ENCODE data around the gene FGF16.
A peak's percentile ranks its signal among the peaks of the same experiment; 100 is the strongest.

The FGF16 gene

GRCh38 chrX:77446029-77446585, 1.1 kb upstream of the FGF16 start:
- TF ChIP-seq YY1 (IDR thresholded peaks at IDR 0.05; ENCODE audit: insufficient read depth, insufficient read length) (no peak), ZNF274 (IDR thresholded peaks at IDR 0.05; ENCODE audit: low read depth, low read length) (no peak), SUZ12 (IDR thresholded peaks at IDR 0.05; ENCODE audit: extremely low read depth, insufficient read depth, insufficient read length) (no peak)
- Histone ChIP-seq H3K4me1 (ENCODE audit: insufficient read depth, insufficient read length) (no peaks in the 10 kb centered on the region), H3K9ac (ENCODE audit: insufficient read length, low read depth) (peak overlapping the region; percentile 64), H3K27me3 (ENCODE audit: insufficient read depth, insufficient read length) (peaks cover 72% of the 10 kb centered on the region), H3K36me3 (ENCODE audit: insufficient read depth, insufficient read length, low read length) (no peaks in the 10 kb centered on the region), H3K4me3 (ENCODE audit: insufficient read length, low read depth) (peak overlapping the region; percentile 62), H3K9me3 (ENCODE audit: insufficient read depth, low read length) (no peaks in the 10 kb centered on the region)
- DNase-seq (ENCODE audit: low read depth, low spot score): peak; percentile 40

GRCh38 chrX:77447653-77448569, 722 bp downstream of the FGF16 start:
- Histone ChIP-seq H3K27me3 (ENCODE audit: insufficient read depth, insufficient read length) (peaks cover 76% of the 10 kb centered on the region), H3K9ac (ENCODE audit: insufficient read length, low read depth) (peak overlapping the region; percentile 3), H3K9me3 (ENCODE audit: insufficient read depth, low read length) (no peaks in the 10 kb centered on the region), H3K4me1 (ENCODE audit: insufficient read depth, insufficient read length) (no peaks in the 10 kb centered on the region), H3K4me3 (ENCODE audit: insufficient read length, low read depth) (peak overlapping the region; percentile 62), H3K36me3 (ENCODE audit: insufficient read depth, insufficient read length, low read length) (no peaks in the 10 kb centered on the region)
- DNase-seq (ENCODE audit: low read depth, low spot score): no peak
- TF ChIP-seq YY1 (IDR thresholded peaks at IDR 0.05; ENCODE audit: insufficient read depth, insufficient read length): no peak
- no peak for TF ChIP-seq ZNF274 (IDR thresholded peaks at IDR 0.05; ENCODE audit: low read depth, low read length)
- no peak for TF ChIP-seq SUZ12 (IDR thresholded peaks at IDR 0.05; ENCODE audit: extremely low read depth, insufficient read depth, insufficient read length)

GRCh38 chrX:77450415-77450814, 3.2 kb downstream of the FGF16 start:
- Histone ChIP-seq H3K9me3 (ENCODE audit: insufficient read depth, low read length) (no peaks in the 10 kb centered on the region), H3K36me3 (ENCODE audit: insufficient read depth, insufficient read length, low read length) (no peaks in the 10 kb centered on the region), H3K27me3 (ENCODE audit: insufficient read depth, insufficient read length) (peaks cover 60% of the 10 kb centered on the region), H3K4me3 (ENCODE audit: insufficient read length, low read depth) (no peak overlapping the region), H3K4me1 (ENCODE audit: insufficient read depth, insufficient read length) (no peaks in the 10 kb centered on the region), H3K9ac (ENCODE audit: insufficient read length, low read depth) (no peak overlapping the region)
- DNase-seq (ENCODE audit: low read depth, low spot score): no peak
- TF ChIP-seq YY1 (IDR thresholded peaks at IDR 0.05; ENCODE audit: insufficient read depth, insufficient read length): no peak
- TF ChIP-seq SUZ12 (IDR thresholded peaks at IDR 0.05; ENCODE audit: extremely low read depth, insufficient read depth, insufficient read length): no peak
- no peak for TF ChIP-seq ZNF274 (IDR thresholded peaks at IDR 0.05; ENCODE audit: low read depth, low read length)

GRCh38 chrX:77450996-77451395, 3.8 kb downstream of the FGF16 start:
- Histone ChIP-seq H3K36me3 (ENCODE audit: insufficient read depth, insufficient read length, low read length) (no peaks in the 10 kb centered on the region), H3K9ac (ENCODE audit: insufficient read length, low read depth) (no peak overlapping the region), H3K4me1 (ENCODE audit: insufficient read depth, insufficient read length) (no peaks in the 10 kb centered on the region), H3K4me3 (ENCODE audit: insufficient read length, low read depth) (no peak overlapping the region), H3K27me3 (ENCODE audit: insufficient read depth, insufficient read length) (peaks cover 54% of the 10 kb centered on the region), H3K9me3 (ENCODE audit: insufficient read depth, low read length) (no peaks in the 10 kb centered on the region)
- TF ChIP-seq ZNF274 (IDR thresholded peaks at IDR 0.05; ENCODE audit: low read depth, low read length): no peak
- no peak for TF ChIP-seq YY1 (IDR thresholded peaks at IDR 0.05; ENCODE audit: insufficient read depth, insufficient read length)
- no peak for TF ChIP-seq SUZ12 (IDR thresholded peaks at IDR 0.05; ENCODE audit: extremely low read depth, insufficient read depth, insufficient read length)
- DNase-seq (ENCODE audit: low read depth, low spot score): no peak

DNA sequence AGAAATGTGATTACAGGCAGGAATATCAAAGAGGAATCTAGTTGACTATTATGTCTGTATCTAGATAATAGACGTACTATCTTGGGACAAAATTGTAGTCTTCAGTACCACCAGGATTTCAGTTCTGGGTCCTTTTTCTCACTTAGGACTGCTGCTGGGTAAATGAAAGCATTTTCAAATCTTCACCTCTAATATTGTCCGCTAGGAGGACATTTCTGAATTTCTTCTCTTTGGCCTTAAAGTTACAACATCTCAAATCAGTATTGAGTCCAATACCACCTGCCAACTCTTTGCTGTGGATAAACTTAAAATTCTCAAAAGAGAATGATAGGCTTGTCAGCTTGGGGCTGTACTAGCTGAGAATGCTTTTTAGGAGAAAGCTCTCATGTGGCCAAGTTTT, 6.0 kb downstream of the FGF16 start:
- H3K9ac ChIP-seq (ENCODE audit: insufficient read length, low read depth): no peak overlapping the region
- TF ChIP-seq ZNF274 (IDR thresholded peaks at IDR 0.05; ENCODE audit: low read depth, low read length) (no peak), SUZ12 (IDR thresholded peaks at IDR 0.05; ENCODE audit: extremely low read depth, insufficient read depth, insufficient read length) (no peak), YY1 (IDR thresholded peaks at IDR 0.05; ENCODE audit: insufficient read depth, insufficient read length) (no peak)
- H3K4me1 ChIP-seq (ENCODE audit: insufficient read depth, insufficient read length): no peaks in the 10 kb centered on the region
- no peaks in the 10 kb centered on the region for H3K9me3 ChIP-seq (ENCODE audit: insufficient read depth, low read length)
- H3K36me3 ChIP-seq (ENCODE audit: insufficient read depth, insufficient read length, low read length): no peaks in the 10 kb centered on the region
- H3K27me3 ChIP-seq (ENCODE audit: insufficient read depth, insufficient read length): peaks cover 32% of the 10 kb centered on the region
- no peak for DNase-seq (ENCODE audit: low read depth, low spot score)
- H3K4me3 ChIP-seq (ENCODE audit: insufficient read length, low read depth): no peak overlapping the region

DNA sequence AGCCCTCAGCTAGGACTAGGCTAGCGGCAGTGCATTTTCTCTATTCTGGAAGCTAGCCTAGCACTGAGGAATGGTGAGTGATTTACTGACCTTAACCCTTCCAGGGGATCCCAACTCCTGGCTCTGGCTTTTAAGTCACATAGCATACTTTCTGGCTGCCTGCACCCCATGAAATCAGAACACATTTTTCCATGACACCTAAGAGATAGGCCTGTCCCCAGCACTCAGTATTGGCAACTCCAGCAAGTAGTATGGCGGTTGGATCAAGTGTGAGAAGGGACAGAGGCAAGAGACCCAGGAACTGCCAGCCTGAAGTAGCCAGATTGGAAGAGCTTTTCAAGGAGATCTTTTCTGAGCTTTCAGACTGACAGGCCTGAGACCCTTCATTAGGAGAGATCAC, 8.2 kb downstream of the FGF16 start:
- Histone ChIP-seq H3K36me3 (ENCODE audit: insufficient read depth, insufficient read length, low read length) (no peaks in the 10 kb centered on the region), H3K27me3 (ENCODE audit: insufficient read depth, insufficient read length) (peaks cover 10% of the 10 kb centered on the region), H3K9ac (ENCODE audit: insufficient read length, low read depth) (no peak overlapping the region), H3K9me3 (ENCODE audit: insufficient read depth, low read length) (no peaks in the 10 kb centered on the region), H3K4me3 (ENCODE audit: insufficient read length, low read depth) (no peak overlapping the region), H3K4me1 (ENCODE audit: insufficient read depth, insufficient read length) (no peaks in the 10 kb centered on the region)
- TF ChIP-seq YY1 (IDR thresholded peaks at IDR 0.05; ENCODE audit: insufficient read depth, insufficient read length) (no peak), SUZ12 (IDR thresholded peaks at IDR 0.05; ENCODE audit: extremely low read depth, insufficient read depth, insufficient read length) (no peak), ZNF274 (IDR thresholded peaks at IDR 0.05; ENCODE audit: low read depth, low read length) (no peak)
- DNase-seq (ENCODE audit: low read depth, low spot score): no peak

GRCh38 chrX:77484045-77484444, 36.9 kb downstream of the FGF16 start:
- H3K36me3 ChIP-seq (ENCODE audit: insufficient read depth, insufficient read length, low read length): no peaks in the 10 kb centered on the region
- TF ChIP-seq SUZ12 (IDR thresholded peaks at IDR 0.05; ENCODE audit: extremely low read depth, insufficient read depth, insufficient read length) (no peak), ZNF274 (IDR thresholded peaks at IDR 0.05; ENCODE audit: low read depth, low read length) (no peak), YY1 (IDR thresholded peaks at IDR 0.05; ENCODE audit: insufficient read depth, insufficient read length) (no peak)
- no peak for DNase-seq (ENCODE audit: low read depth, low spot score)
- peaks cover 3% of the 10 kb centered on the region; the same call in 1 of the 2 replicates for H3K9me3 ChIP-seq (ENCODE audit: insufficient read depth, low read length)
- H3K27me3 ChIP-seq (ENCODE audit: insufficient read depth, insufficient read length): no peaks in the 10 kb centered on the region
- no peak overlapping the region for H3K4me3 ChIP-seq (ENCODE audit: insufficient read length, low read depth)
- H3K9ac ChIP-seq (ENCODE audit: insufficient read length, low read depth): no peak overlapping the region
- no peaks in the 10 kb centered on the region for H3K4me1 ChIP-seq (ENCODE audit: insufficient read depth, insufficient read length)
